ENCODE results near the gene ATXN7L3B. TPM values are rescaled to one million over a fixed set of nuclear protein-coding genes. Genes with fewer than 3 reads are reported as not detected.

ATXN7L3B gene, protein sequence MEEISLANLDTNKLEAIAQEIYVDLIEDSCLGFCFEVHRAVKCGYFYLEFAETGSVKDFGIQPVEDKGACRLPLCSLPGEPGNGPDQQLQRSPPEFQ
- total RNA-seq, result 10 to 100 TPM; 25.6 to 51.6 (median 46.9) TPM
- 10 to 100 TPM; 43.9 to 50.0 TPM for polyA plus RNA-seq
- 191 reads per million, percentile 92 among the genes with 10 or more reads in this experiment for total RNA-seq

- H3K4me1 Mint-ChIP-seq, result peaks cover 39 to 60% (median 54%) of the 10 kb centered on the region in 7 donors
- H3K4me3 ChIP-seq (ENCODE audit: low read length), result peak within 1 kb of the TSS; percentile 85
- no peaks in the 10 kb centered on the region for H3K27me3 Mint-ChIP-seq
- intact Hi-C loops (cut with micrococcal nuclease), result loop anchor here (1.0 to 5.0 kb wide), 9 partner anchors 126 to 1809 kb away; partner anchors contain the start of genes KRR1 (in 2 of the 2), NAP1L1 (in 2 of the 2), BBS10 (in 1 of the 2) and GLIPR1L2 (in 1 of the 2)
- peak; percentile 97 for ATAC-seq
- peak within 1 kb of the TSS; percentile 96 to 100 (median 99) for H3K27ac Mint-ChIP-seq
- H3K27me3 ChIP-seq (ENCODE audit: control insufficient read depth in 2 of 2, insufficient read depth in 2 of 2, low read length in 2 of 2), result no peaks in the 10 kb centered on the region
- H3K9me3 Mint-ChIP-seq, result peaks cover 0 to 24% (median 2%) of the 10 kb centered on the region in 11 donors
- peaks cover 27 to 32% of the 10 kb centered on the region in 2 donors for H3K4me1 ChIP-seq (ENCODE audit: control insufficient read depth in 2 of 2, insufficient read depth in 2 of 2, low read length in 2 of 2)
- peaks cover 0 to 27% (median 0%) of the 10 kb centered on the region in 3 experiments for H3K36me3 ChIP-seq (ENCODE audit: control insufficient read depth in 2 of 3, insufficient read depth in 3 of 3, low read length in 3 of 3)
- ChIA-PET POLR2A (interaction anchor here (1.3 to 1.6 kb wide), 2 partner anchors 9 to 1546 kb away, joined by 3 to 4 read pairs; no protein-coding TSS in a partner anchor), CTCF (no interaction called here)
- peak within 1 kb of the TSS; percentile 94 for H3K27ac ChIP-seq (ENCODE audit: low read depth, low read length)
- H3K4me3 Mint-ChIP-seq, result peak within 1 kb of the TSS; percentile 87 to 99 (median 97)
- no peaks in the 10 kb centered on the region for H3K9me3 ChIP-seq (ENCODE audit: control insufficient read depth in 2 of 3, low read length in 3 of 3)
- H3K36me3 Mint-ChIP-seq, result peaks cover 13 to 44% (median 34%) of the 10 kb centered on the region in 5 donors
- DNase-seq, result peak; percentile 94 to 98 (median 97)
Measured at GRCh38 chr12:74537707-74538385, at the start of gene ATXN7L3B. ATXN7L3B (plus strand) TSS chr12:74537835; CDS start chr12:74538113, 278 bp downstream.

- no peak overlapping the region for H3K27ac ChIP-seq (ENCODE audit: low read depth, low read length)
- H3K9me3 Mint-ChIP-seq, result no peaks in the 10 kb centered on the region
- peaks cover 0 to 24% (median 10%) of the 10 kb centered on the region in 7 donors for H3K4me1 Mint-ChIP-seq
- H3K36me3 Mint-ChIP-seq, result no peaks in the 10 kb centered on the region
- intact Hi-C loops (cut with micrococcal nuclease), result no loop called here
- no peaks in the 10 kb centered on the region for H3K36me3 ChIP-seq (ENCODE audit: control insufficient read depth in 2 of 3, insufficient read depth in 3 of 3, low read length in 3 of 3)
- no peak overlapping the region for H3K27ac Mint-ChIP-seq
- no peak overlapping the region for H3K4me3 Mint-ChIP-seq
- POLR2A ChIA-PET, result no interaction called here
- H3K4me3 ChIP-seq (ENCODE audit: low read length), result no peak overlapping the region
- no peaks in the 10 kb centered on the region for H3K27me3 ChIP-seq (ENCODE audit: control insufficient read depth in 2 of 2, insufficient read depth in 2 of 2, low read length in 2 of 2)
- CTCF ChIA-PET, result no interaction called here
- DNase-seq, result no peak
- H3K9me3 ChIP-seq (ENCODE audit: control insufficient read depth in 2 of 3, low read length in 3 of 3), result no peaks in the 10 kb centered on the region
- peaks cover 0 to 18% (median 0%) of the 10 kb centered on the region in 5 donors for H3K27me3 Mint-ChIP-seq
- H3K4me1 ChIP-seq (ENCODE audit: control insufficient read depth in 2 of 2, insufficient read depth in 2 of 2, low read length in 2 of 2), result no peaks in the 10 kb centered on the region
- no peak for ATAC-seq
Measured at GRCh38 chr12:74488134-74488533, 49.5 kb upstream of the ATXN7L3B start.

DNA sequence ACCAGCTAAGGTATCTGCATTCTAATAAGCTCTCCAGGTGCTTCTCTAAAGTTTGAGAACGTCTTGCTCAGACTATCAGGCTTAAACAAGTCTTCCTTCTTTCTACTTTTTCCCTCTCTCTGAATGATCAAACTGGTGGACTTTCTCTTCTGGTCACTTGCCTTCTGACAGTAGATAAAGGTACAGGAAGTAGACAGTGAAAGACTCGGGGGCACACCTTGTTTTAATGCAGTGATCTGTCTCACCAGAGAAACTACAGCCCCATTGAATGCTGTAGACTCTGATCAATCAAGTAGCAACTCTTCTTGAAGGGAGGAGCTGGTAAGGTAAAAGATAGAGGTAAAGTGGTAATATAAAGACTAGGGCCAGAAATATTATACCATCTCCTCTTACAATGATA, 48.1 kb upstream of the ATXN7L3B start:
- ChIA-PET CTCF (no interaction called here), POLR2A (no interaction called here)
- no peak overlapping the region for H3K4me3 ChIP-seq (ENCODE audit: low read length)
- intact Hi-C loops (cut with micrococcal nuclease), result no loop called here
- no peak overlapping the region for H3K27ac ChIP-seq (ENCODE audit: low read depth, low read length)
- ATAC-seq (no peak), DNase-seq (no peak)
- Mint-ChIP-seq H3K4me1 (peaks cover 0 to 24% (median 10%) of the 10 kb centered on the region in 7 donors), H3K27me3 (peaks cover 0 to 22% (median 0%) of the 10 kb centered on the region in 5 donors), H3K27ac (no peak overlapping the region), H3K36me3 (no peaks in the 10 kb centered on the region), H3K4me3 (peak overlapping the region in 1 of 10 donors; percentile 12), H3K9me3 (no peaks in the 10 kb centered on the region)
- H3K9me3 ChIP-seq (ENCODE audit: control insufficient read depth in 2 of 3, low read length in 3 of 3), result no peaks in the 10 kb centered on the region
- H3K27me3 ChIP-seq (ENCODE audit: control insufficient read depth in 2 of 2, insufficient read depth in 2 of 2, low read length in 2 of 2), result no peaks in the 10 kb centered on the region
- no peaks in the 10 kb centered on the region for H3K4me1 ChIP-seq (ENCODE audit: control insufficient read depth in 2 of 2, insufficient read depth in 2 of 2, low read length in 2 of 2)
- H3K36me3 ChIP-seq (ENCODE audit: control insufficient read depth in 2 of 3, insufficient read depth in 3 of 3, low read length in 3 of 3), result no peaks in the 10 kb centered on the region

DNA sequence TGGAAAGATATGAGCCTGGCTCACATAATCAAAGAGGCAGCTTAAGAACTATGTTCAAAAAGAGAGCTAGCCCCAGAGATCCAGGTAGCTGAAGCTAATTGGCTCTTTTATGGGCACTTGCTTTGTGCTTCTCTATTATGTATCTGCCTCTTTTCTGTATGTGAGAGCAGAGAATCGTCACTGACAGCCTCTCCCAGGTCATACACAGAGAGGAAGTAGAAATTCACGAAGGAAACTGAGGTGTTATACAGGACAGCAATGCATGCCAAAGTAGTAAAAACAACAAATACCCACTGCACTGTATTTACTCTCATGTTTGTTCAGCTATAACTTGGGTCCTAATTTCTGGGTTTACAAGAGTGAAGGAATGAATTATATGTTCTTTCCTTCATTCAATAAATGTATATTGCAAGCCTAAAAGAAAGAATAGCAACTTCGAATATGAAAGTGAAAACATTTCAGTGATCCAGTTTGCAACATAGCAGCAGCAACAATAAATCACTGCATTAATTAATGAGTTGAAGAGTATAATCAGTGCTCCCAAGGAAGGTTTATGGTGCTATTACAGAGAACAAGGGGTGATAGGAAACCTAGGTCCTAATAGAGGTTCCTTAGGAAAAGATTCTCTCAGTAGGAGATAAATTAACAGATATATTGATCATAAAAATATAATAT, 47.1 kb upstream of the ATXN7L3B start:
- POLR2A ChIA-PET, result no interaction called here

DNA sequence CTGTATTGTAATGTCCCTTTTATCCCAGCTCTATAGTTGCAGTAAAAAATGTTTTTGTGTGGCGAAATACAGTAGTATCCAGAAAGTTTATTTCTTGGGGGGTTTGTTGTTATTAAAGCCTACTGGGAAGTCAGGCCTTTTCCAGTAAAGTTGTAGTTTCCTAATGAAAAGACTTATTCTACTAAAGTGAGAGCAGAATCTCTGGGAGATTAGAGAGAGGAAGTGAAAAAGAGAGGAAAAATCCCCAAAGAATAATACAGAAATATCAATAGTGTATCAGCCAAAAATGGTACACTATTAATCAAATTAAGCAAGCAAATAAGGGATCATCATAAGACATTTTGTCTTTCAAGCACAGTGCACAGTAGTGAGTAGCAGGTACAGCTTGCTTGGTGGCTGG, 46.3 kb upstream of the ATXN7L3B start:
- H3K36me3 ChIP-seq (ENCODE audit: control insufficient read depth in 2 of 3, insufficient read depth in 3 of 3, low read length in 3 of 3), result no peaks in the 10 kb centered on the region
- ChIA-PET POLR2A (no interaction called here), CTCF (no interaction called here)
- DNase-seq (no peak), ATAC-seq (no peak)
- intact Hi-C loops (cut with micrococcal nuclease), result no loop called here
- Mint-ChIP-seq H3K4me3 (peak overlapping the region in 2 of 10 donors; percentile 31 to 62), H3K4me1 (peaks cover 0 to 24% (median 10%) of the 10 kb centered on the region in 7 donors), H3K9me3 (peaks cover 0 to 3% (median 0%) of the 10 kb centered on the region in 11 donors), H3K36me3 (no peaks in the 10 kb centered on the region), H3K27ac (no peak overlapping the region), H3K27me3 (peaks cover 0 to 16% (median 0%) of the 10 kb centered on the region in 5 donors)
- no peak overlapping the region for H3K27ac ChIP-seq (ENCODE audit: low read depth, low read length)
- no peak overlapping the region for H3K4me3 ChIP-seq (ENCODE audit: low read length)
- H3K27me3 ChIP-seq (ENCODE audit: control insufficient read depth in 2 of 2, insufficient read depth in 2 of 2, low read length in 2 of 2), result no peaks in the 10 kb centered on the region
- H3K9me3 ChIP-seq (ENCODE audit: control insufficient read depth in 2 of 3, low read length in 3 of 3), result no peaks in the 10 kb centered on the region
- no peaks in the 10 kb centered on the region for H3K4me1 ChIP-seq (ENCODE audit: control insufficient read depth in 2 of 2, insufficient read depth in 2 of 2, low read length in 2 of 2)

More for the DNA sequence above, 47.1 kb upstream of the ATXN7L3B start:
- H3K27me3 ChIP-seq (ENCODE audit: control insufficient read depth in 2 of 2, insufficient read depth in 2 of 2, low read length in 2 of 2), result no peaks in the 10 kb centered on the region
- intact Hi-C loops (cut with micrococcal nuclease), result no loop called here
- ATAC-seq (peak; percentile 67), DNase-seq (peak in 1 of 9 donors; percentile 8)
- H3K36me3 ChIP-seq (ENCODE audit: control insufficient read depth in 2 of 3, insufficient read depth in 3 of 3, low read length in 3 of 3), result no peaks in the 10 kb centered on the region
- Mint-ChIP-seq H3K27me3 (peaks cover 0 to 16% (median 0%) of the 10 kb centered on the region in 5 donors), H3K36me3 (no peaks in the 10 kb centered on the region), H3K27ac (peak overlapping the region in 2 of 9 donors; percentile 65 to 69), H3K4me1 (peaks cover 0 to 24% (median 10%) of the 10 kb centered on the region in 7 donors), H3K4me3 (peak overlapping the region; percentile 35 to 78 (median 62)), H3K9me3 (peaks cover 0 to 3% (median 0%) of the 10 kb centered on the region in 11 donors)
- no peak overlapping the region for H3K27ac ChIP-seq (ENCODE audit: low read depth, low read length)
- peak overlapping the region; percentile 30 for H3K4me3 ChIP-seq (ENCODE audit: low read length)
- CTCF ChIA-PET, result no interaction called here
- H3K4me1 ChIP-seq (ENCODE audit: control insufficient read depth in 2 of 2, insufficient read depth in 2 of 2, low read length in 2 of 2), result no peaks in the 10 kb centered on the region
- no peaks in the 10 kb centered on the region for H3K9me3 ChIP-seq (ENCODE audit: control insufficient read depth in 2 of 3, low read length in 3 of 3)

GRCh38 chr12:74499192-74499591, 38.4 kb upstream of the ATXN7L3B start:
- no peak for ATAC-seq
- H3K4me3 ChIP-seq (ENCODE audit: low read length), result no peak overlapping the region
- no peaks in the 10 kb centered on the region for H3K36me3 ChIP-seq (ENCODE audit: control insufficient read depth in 2 of 3, insufficient read depth in 3 of 3, low read length in 3 of 3)
- Mint-ChIP-seq H3K4me1 (no peaks in the 10 kb centered on the region), H3K4me3 (no peak overlapping the region), H3K27me3 (peaks cover 0 to 15% (median 6%) of the 10 kb centered on the region in 5 donors), H3K36me3 (no peaks in the 10 kb centered on the region), H3K27ac (no peak overlapping the region), H3K9me3 (peaks cover 0 to 9% (median 5%) of the 10 kb centered on the region in 11 donors)
- DNase-seq, result no peak
- POLR2A ChIA-PET, result no interaction called here
- no peaks in the 10 kb centered on the region for H3K4me1 ChIP-seq (ENCODE audit: control insufficient read depth in 2 of 2, insufficient read depth in 2 of 2, low read length in 2 of 2)
- no peak overlapping the region for H3K27ac ChIP-seq (ENCODE audit: low read depth, low read length)
- CTCF ChIA-PET, result no interaction called here
- intact Hi-C loops (cut with micrococcal nuclease), result no loop called here
- no peaks in the 10 kb centered on the region for H3K27me3 ChIP-seq (ENCODE audit: control insufficient read depth in 2 of 2, insufficient read depth in 2 of 2, low read length in 2 of 2)
- no peaks in the 10 kb centered on the region for H3K9me3 ChIP-seq (ENCODE audit: control insufficient read depth in 2 of 3, low read length in 3 of 3)

Measured in naive thymus-derived CD4-positive, alpha-beta T cell (primary cell).